GM23248 (cell line): ENCODE data around the gene HAL. TPM values are rescaled to one million over a fixed set of nuclear protein-coding genes. Genes with fewer than 3 reads are reported as not detected.
A peak's percentile ranks its signal among the peaks of the same experiment; 100 is the strongest.

Experiments
- DNase-seq: peaks from one replicate; pipeline ENCODE4 v3.0.0-alpha.2; 2015
- H2AFZ ChIP-seq: fragments of 200-600 bp; sonication (generic); 2 replicates; pipeline ENCODE4 v1.6.1; 2016; ENCODE audit warnings: antibody characterized with exemption
- H3F3A ChIP-seq: fragments of 200-600 bp; sonication (generic); 2 replicates; pipeline ENCODE4 v1.6.1; 2016; ENCODE audit warnings: mild to moderate bottlenecking, antibody characterized with exemption, mixed run types; ENCODE audit not compliant: insufficient read depth
- H3K27ac ChIP-seq: fragments of 200-600 bp; sonication (generic); 2 replicates; pipeline ENCODE4 v1.5.1; 2016; ENCODE audit warnings: mild to moderate bottlenecking
- H3K27me3 ChIP-seq: fragments of 200-600 bp; sonication (generic); replicated peaks from 2 replicates; pipeline ENCODE4 v1.6.1; 2016; ENCODE audit warnings: mild to moderate bottlenecking; ENCODE audit not compliant: insufficient read depth
- H3K36me3 ChIP-seq: fragments of 200-600 bp; sonication (generic); 2 replicates; pipeline ENCODE4 v1.6.1; 2016; ENCODE audit warnings: low read depth, mild to moderate bottlenecking
- H3K4me1 ChIP-seq: fragments of 200-600 bp; sonication (generic); 2 replicates; pipeline ENCODE4 v1.6.1; 2016; ENCODE audit warnings: mild to moderate bottlenecking; ENCODE audit not compliant: insufficient read depth
- H3K4me2 ChIP-seq: fragments of 200-600 bp; sonication (generic); one replicate; pipeline ENCODE4 v1.6.1; 2016; ENCODE audit warnings: mild to moderate bottlenecking; ENCODE audit not compliant: unreplicated experiment
- H3K4me3 ChIP-seq: fragments of 200-600 bp; sonication (generic); 2 replicates; pipeline ENCODE4 v1.5.1; 2016; ENCODE audit warnings: mild to moderate bottlenecking
- H3K79me2 ChIP-seq: fragments of 200-600 bp; sonication (generic); 2 replicates; pipeline ENCODE4 v1.6.1; 2016; ENCODE audit warnings: mild to moderate bottlenecking; ENCODE audit not compliant: insufficient read depth
- H3K9ac ChIP-seq: fragments of 200-600 bp; sonication (generic); 2 replicates; pipeline ENCODE4 v1.6.1; 2016; ENCODE audit warnings: mild to moderate bottlenecking
- H3K9me2 ChIP-seq: fragments of 200-600 bp; sonication (generic); 2 replicates; pipeline ENCODE4 v1.6.1; 2016; ENCODE audit warnings: mixed run types, mild to moderate bottlenecking, moderate library complexity; ENCODE audit not compliant: insufficient read depth
- H3K9me3 ChIP-seq: fragments of 200-600 bp; sonication (generic); one replicate; pipeline ENCODE4 v1.6.1; 2017; ENCODE audit warnings: low read depth
- H4K20me1 ChIP-seq: fragments of 200-600 bp; sonication (generic); 2 replicates; pipeline ENCODE4 v1.6.0; 2016; ENCODE audit not compliant: insufficient read depth
- EZH2 ChIP-seq: fragments of 200-600 bp; sonication (generic); IDR thresholded peaks from 2 replicates; pipeline ENCODE4 v1.6.1; 2018; ENCODE audit warnings: antibody characterized with exemption, mild to moderate bottlenecking; ENCODE audit not compliant: insufficient read depth, poor library complexity, severe bottlenecking
- EZH2phosphoT487 ChIP-seq: fragments of 200-600 bp; sonication (generic); IDR thresholded peaks from 2 replicates; pipeline ENCODE4 v1.6.1; 2018; ENCODE audit warnings: antibody characterized with exemption, moderate library complexity, mild to moderate bottlenecking, low read depth; ENCODE audit not compliant: insufficient read depth
- WGBS, 2 experiments: methylation state at CpG; one replicate each; pipeline ENCODE4 v1.1.6; 2015 to 2017; ENCODE audit warnings: low lambda C conversion rate in 2 of 2, low coverage in 1 of 2; ENCODE audit errors: missing lambda C conversion rate in 2 of 2; 5-methylcytosine and 5-hydroxymethylcytosine counted together
- in situ Hi-C: fragments of 300-500 bp; cut with MboI; formaldehyde crosslinking; loops from 2 replicates; pipeline ENCODE4 v1.15.0; 2020
- polyA plus RNA-seq: library from polyadenylated mRNA; unstranded; fragments of >200 nt; fragmentation: Nextera tagmentation; extraction: Ambion mirVana; gene quantifications from 2 replicates; pipeline ENCODE4 v1.2.1, GENCODE V29; 2016
- total RNA-seq: library from RNA; depleted of rRNA; stranded (reverse); fragments of >200 nt; shearing (Covaris generic); gene quantifications from 2 replicates; pipeline ENCODE4 v1.2.3, GENCODE V29; 2014

HAL gene
- total and polyA plus RNA-seq, 2 experiments from 2014 or later: not detected

GRCh38 chr12:95951515-95951914 lies 44.6 kb downstream of the HAL start:
- no peaks in the 10 kb centered on the region for H3K9me2 ChIP-seq
- H3K79me2 ChIP-seq: no peaks in the 10 kb centered on the region
- H3K4me1 ChIP-seq: no peaks in the 10 kb centered on the region
- no peak for DNase-seq
- no peaks in the 10 kb centered on the region for H3K36me3 ChIP-seq
- no peaks in the 10 kb centered on the region for H3K9me3 ChIP-seq
- TF ChIP-seq EZH2 (no peak), EZH2phosphoT487 (no peak)
- H3K9ac ChIP-seq: no peak overlapping the region
- H3K4me2 ChIP-seq: no peak overlapping the region
- H3K27me3 ChIP-seq: 0 out of 2 replicates have a peak, but pooled peaks cover 15% of the 10 kb centered on the region
- in situ Hi-C loops: no loop called here
- H3F3A ChIP-seq: no peaks in the 10 kb centered on the region
- no peak overlapping the region for H2AFZ ChIP-seq
- no peaks in the 10 kb centered on the region for H4K20me1 ChIP-seq
- H3K27ac ChIP-seq: no peak overlapping the region
- no peak overlapping the region for H3K4me3 ChIP-seq

GRCh38 chr12:95949477-95950206 lies 46.5 kb downstream of the HAL start:
- no peaks in the 10 kb centered on the region for H4K20me1 ChIP-seq
- no peak for DNase-seq
- no peak overlapping the region for H3K4me2 ChIP-seq
- no peaks in the 10 kb centered on the region for H3K9me3 ChIP-seq
- H3K27me3 ChIP-seq: 0 out of 2 replicates have a peak, but pooled peaks cover 12% of the 10 kb centered on the region
- no peaks in the 10 kb centered on the region for H3F3A ChIP-seq
- H2AFZ ChIP-seq: no peak overlapping the region
- H3K36me3 ChIP-seq: no peaks in the 10 kb centered on the region
- no peaks in the 10 kb centered on the region for H3K79me2 ChIP-seq
- H3K27ac ChIP-seq: no peak overlapping the region
- WGBS, 2 experiments: 37 to 42% methylated on average over 4 of the region's 4 CpGs
- H3K4me1 ChIP-seq: no peaks in the 10 kb centered on the region
- no peak overlapping the region for H3K4me3 ChIP-seq
- no peak overlapping the region for H3K9ac ChIP-seq
- H3K9me2 ChIP-seq: no peaks in the 10 kb centered on the region
- no peak for TF ChIP-seq EZH2phosphoT487
- TF ChIP-seq EZH2: no peak
- in situ Hi-C loops: no loop called here

GRCh38 chr12:95944108-95944704 lies 51.9 kb downstream of the HAL start:
- Histone ChIP-seq H3K27me3 (0 out of 2 replicates have a peak, but pooled peaks cover under 1% of the 10 kb centered on the region), H3K9me3 (no peaks in the 10 kb centered on the region), H3F3A (no peaks in the 10 kb centered on the region), H3K36me3 (no peaks in the 10 kb centered on the region), H3K9me2 (no peaks in the 10 kb centered on the region), H2AFZ (no peak overlapping the region), H3K79me2 (no peaks in the 10 kb centered on the region), H3K4me1 (no peaks in the 10 kb centered on the region), H3K4me2 (peak overlapping the region; percentile 78), H3K27ac (no peak overlapping the region), H4K20me1 (no peaks in the 10 kb centered on the region), H3K9ac (no peak overlapping the region), H3K4me3 (no peak overlapping the region)
- 87 to 90% methylated on average over 10 of the region's 10 CpGs for WGBS, 2 experiments
- peak; percentile 0 for DNase-seq
- in situ Hi-C loops: no loop called here
- no peak for TF ChIP-seq EZH2phosphoT487
- no peak for TF ChIP-seq EZH2

- H3K27ac ChIP-seq: no peak within 1 kb of the TSS
Observed at GRCh38 chr12:95943330-95943842, 52.8 kb downstream of the HAL start, which contains the start of gene AMDHD1. TSS of gene AMDHD1 (plus strand) at chr12:95943331. CDS start at chr12:95943399, 68 bp downstream.

More at GRCh38 chr12:95943330-95943842, 52.8 kb downstream of the HAL start, which contains the start of gene AMDHD1:
- Histone ChIP-seq H3K4me1 (no peaks in the 10 kb centered on the region), H3K4me2 (peak within 1 kb of the TSS; percentile 78), H3K4me3 (peak within 1 kb of the TSS; percentile 77), H2AFZ (peak within 1 kb of the TSS; percentile 88), H4K20me1 (no peaks in the 10 kb centered on the region), H3K36me3 (no peaks in the 10 kb centered on the region), H3K79me2 (no peaks in the 10 kb centered on the region), H3F3A (no peaks in the 10 kb centered on the region), H3K27me3 (no peaks in the 10 kb centered on the region), H3K9me2 (no peaks in the 10 kb centered on the region), H3K9ac (peak within 1 kb of the TSS; percentile 79), H3K9me3 (no peaks in the 10 kb centered on the region)
- DNase-seq: peak; percentile 75
- TF ChIP-seq EZH2phosphoT487: no peak
- no peak for TF ChIP-seq EZH2
- in situ Hi-C loops: no loop called here
- WGBS, 2 experiments: 1% methylated on average over 33 of the region's 38 CpGs
